A549 (cell line): ENCODE results near the gene REPS1. TPM values are rescaled to one million over a fixed set of nuclear protein-coding genes. Genes with fewer than 3 reads are reported as not detected.
A peak's percentile ranks its signal among the peaks of the same experiment; 100 is the strongest.

ENCODE experiments used
- ATAC-seq, 2 experiments: fragments of 200-7000 bp in 1 of 2; fragments of >200 bp in 1 of 2; cut with Nextera tagmentation in 1 of 2; cut with Tn5 transposase in 1 of 2; 3 replicates each; pipeline versions ENCODE4 v1.8.0 to v1.9.1; 2018 to 2020; ENCODE audit warnings: mild to moderate bottlenecking in 1 of 2, moderate library complexity in 1 of 2
- CTCF ChIA-PET: fragments of 300-600 bp; sonication (Branson Sonifier 250); formaldehyde crosslinking; extraction: SDS; loops from one replicate; lab custom pipeline; 2021; ENCODE audit warnings: antibody characterized with exemption, inconsistent platforms; lab: Yijun Ruan, JAX
- POLR2A ChIA-PET: fragments of 350-600 bp; formaldehyde crosslinking; extraction: SDS; loops from one replicate; lab custom pipeline; 2021; ENCODE audit warnings: antibody characterized with exemption, inconsistent platforms; lab: Yijun Ruan, JAX
- DNase-seq, 2 experiments: peaks; one replicate each; pipeline versions ENCODE4 v3.0.0 to v3.0.0-alpha.2; 2011 to 2016; ENCODE audit warnings: low read depth in 1 of 2, low spot score in 1 of 2
- FAIRE-seq: peaks from 2 replicates; lab custom pipeline; 2011; peaks lifted over from hg19 to GRCh38; lab: Jason Lieb, UNC
- H3K27ac ChIP-seq, 2 experiments: fragments of >200 bp; sonication (Bioruptor Twin); formaldehyde crosslinking; 3 replicates each; pipeline ENCODE4 v1.5.1; 2016 to 2017
- H3K4me1 ChIP-seq: fragments of >200 bp; sonication (Bioruptor Twin); formaldehyde crosslinking; 3 replicates; pipeline ENCODE4 v1.6.1; 2016
- H3K4me2 ChIP-seq: fragments of >200 bp; sonication (Bioruptor Twin); formaldehyde crosslinking; 3 replicates; pipeline ENCODE4 v1.6.1; 2016
- H3K4me3 ChIP-seq: fragments of >200 bp; sonication (Bioruptor Twin); formaldehyde crosslinking; 3 replicates; pipeline ENCODE4 v1.5.1; 2016
- H3K9me3 ChIP-seq: fragments of >200 bp; sonication (Bioruptor Twin); formaldehyde crosslinking; 3 replicates; pipeline ENCODE4 v1.6.1; 2016
- BHLHE40 ChIP-seq: IDR thresholded peaks from 2 replicates; pipeline ENCODE4 v1.6.1; 2012; ENCODE audit warnings: low read depth, low read length, inconsistent platforms
- CBX8 ChIP-seq: fragments of 200-600 bp; sonication (generic); IDR thresholded peaks from 2 replicates; pipeline ENCODE4 v1.6.1; 2016
- CTCF ChIP-seq: fragments of >200 bp; sonication (Bioruptor Twin); formaldehyde crosslinking; IDR thresholded peaks from 3 replicates; pipeline ENCODE4 v1.5.1; 2016
- E2F6 ChIP-seq: IDR thresholded peaks from 2 replicates; pipeline ENCODE4 v1.6.1; 2012; ENCODE audit warnings: low read depth, borderline replicate concordance
- ELK1 ChIP-seq: fragments of 150-350 bp; IDR thresholded peaks from 2 replicates; pipeline ENCODE4 v1.6.1; 2014; ENCODE audit warnings: low read depth, mild to moderate bottlenecking, low read length
- FOSL2 ChIP-seq, 2 experiments: fragments of 450-650 bp in 1 of 2; fragments of >200 bp in 1 of 2; sonication (Bioruptor Twin) in 1 of 2; formaldehyde crosslinking; IDR thresholded peaks; 2 replicates each; pipeline versions ENCODE4 v1.5.0 to v1.6.1; 2016 to 2020; ENCODE audit warnings: mild to moderate bottlenecking in 1 of 2, moderate library complexity in 1 of 2
- HEYL ChIP-seq: fragments of 250-450 bp; sonication (Bioruptor Pico); IDR thresholded peaks from 2 replicates; pipeline ENCODE4 v1.8.0; 2021; ENCODE audit warnings: mild to moderate bottlenecking, moderate library complexity
- HOXB5 ChIP-seq: fragments of 250-450 bp; sonication (Bioruptor Pico); IDR thresholded peaks from 2 replicates; pipeline ENCODE4 v1.5.0; 2020; ENCODE audit warnings: mild to moderate bottlenecking, moderate library complexity
- MAFK ChIP-seq: fragments of 450-650 bp; IDR thresholded peaks from 2 replicates; pipeline ENCODE4 v1.6.1; 2014; ENCODE audit not compliant: partially characterized antibody
- MYC ChIP-seq: IDR thresholded peaks from 2 replicates; pipeline ENCODE4 v1.6.1; 2012; ENCODE audit warnings: mild to moderate bottlenecking, inconsistent platforms, low read length, improper control_type of control experiment, borderline replicate concordance
- NFE2L2 ChIP-seq: fragments of 150-350 bp; conservative IDR thresholded peaks from 2 replicates; pipeline ENCODE4 v1.6.1; 2014; ENCODE audit warnings: low read length
- POLR2A ChIP-seq: IDR thresholded peaks from 2 replicates; pipeline ENCODE4 v1.6.1; 2012; ENCODE audit warnings: mild to moderate bottlenecking, low read length
- RAD21 ChIP-seq, 2 experiments: fragments of >200 bp in 1 of 2; sonication (Bioruptor Twin) in 1 of 2; formaldehyde crosslinking in 1 of 2; IDR thresholded peaks in 1 of 2; conservative IDR thresholded peaks in 1 of 2; 2 replicates in 1 of 2; 3 replicates in 1 of 2; pipeline ENCODE4 v1.6.1; 2012 to 2018; ENCODE audit warnings: inconsistent platforms in 1 of 2
- RARB ChIP-seq: fragments of 250-450 bp; sonication (Bioruptor Pico); IDR thresholded peaks from 2 replicates; pipeline ENCODE4 v1.8.0; 2021; ENCODE audit warnings: mild to moderate bottlenecking, moderate library complexity
- SMC3 ChIP-seq: fragments of >200 bp; sonication (Bioruptor Twin); formaldehyde crosslinking; IDR thresholded peaks from 3 replicates; pipeline ENCODE4 v1.6.1; 2018; ENCODE audit warnings: inconsistent platforms
- WGBS: methylation state at CpG from one replicate; pipeline ENCODE4 v1.1.6; 2017; ENCODE audit errors: missing lambda C conversion rate; 5-methylcytosine and 5-hydroxymethylcytosine counted together
- polyA plus RNA-seq, 4 experiments: library from polyadenylated mRNA; depleted of rRNA in 3 of 4; stranded (reverse); fragments of >200 nt; fragmentation: RNase III in 1 of 4; extraction: RNeasy Plus Mini Kit Qiagen cat#74134 plus additional on column Dnase treatment in 1 of 4; gene quantifications; 2 replicates in 3 of 4; 3 replicates in 1 of 4; pipeline ENCODE4 v1.2.3, GENCODE V29; 2011 to 2017
- TF ChIP-seq, protein P1 (sequence below): fragments of 250-450 bp; sonication (Bioruptor Pico); IDR thresholded peaks from 2 replicates; pipeline ENCODE4 v1.5.0; 2020; ENCODE audit warnings: low read depth, mild to moderate bottlenecking, moderate library complexity
- TF ChIP-seq, protein P2 (sequence below): fragments of >200 bp; sonication (Bioruptor Twin); formaldehyde crosslinking; IDR thresholded peaks from 2 replicates; pipeline ENCODE4 v1.6.1; 2016

Gene REPS1
- polyA plus RNA-seq, 2 of the 4 experiments (the other 2 are of a cell fraction), result 16.3 to 36.4 TPM

- ATAC-seq (peak in 1 of 2 experiments; percentile 44; a peak in 3 of 6 replicates), DNase-seq (no peak), FAIRE-seq (no peak)
- POLR2A ChIA-PET, result no interaction called here
- H3K4me3 ChIP-seq, result no peak overlapping the region
- H3K4me2 ChIP-seq, result peak overlapping the region; percentile 76
- peaks cover 49% of the 10 kb centered on the region for H3K4me1 ChIP-seq
- H3K9me3 ChIP-seq, result no peaks in the 10 kb centered on the region
- TF ChIP-seq MYC (no peak), E2F6 (no peak), MAFK (peak; percentile 24), SMC3 (no peak)
- CTCF ChIA-PET, result no interaction called here
- peak overlapping the region; percentile 72 to 77 for H3K27ac ChIP-seq
- WGBS, result 67% methylated on average over 3 of the region's 3 CpGs
These were observed 15.8 kb downstream of the REPS1 start for GRCh38 chr6:138972226-138972665.

GRCh38 chr6:138971601-138972000, 16.5 kb downstream of the REPS1 start:
- DNase-seq (no peak), ATAC-seq (peak in 1 of 2 experiments; percentile 50; a peak in 3 of 6 replicates), FAIRE-seq (no peak)
- H3K4me3 ChIP-seq, result no peak overlapping the region
- H3K27ac ChIP-seq, result peak overlapping the region; percentile 72 to 77
- ChIA-PET CTCF (interaction anchor here (0.8 kb wide), 1 partner anchor 146 kb away, joined by 3 read pairs; no protein-coding TSS in a partner anchor), POLR2A (no interaction called here)
- WGBS, result 72% methylated on average over 3 of the region's 3 CpGs
- peak overlapping the region; percentile 76 for H3K4me2 ChIP-seq
- no peaks in the 10 kb centered on the region for H3K9me3 ChIP-seq
- TF ChIP-seq NFE2L2 (no peak), MAFK (no peak), RARB (CRISPR knock-in tag) (no peak), HOXB5 (no peak), RAD21 (conservative IDR thresholded peaks at IDR 0.05 in 1 of 2, IDR thresholded peaks at IDR 0.05 in 1 of 2) (no peak), FOSL2 (IDR thresholded peaks at IDR 0.05) (no peak), FOSL2 (CRISPR knock-in tag; IDR thresholded peaks at IDR 0.05) (no peak), BHLHE40 (no peak)
- TF ChIP-seq, protein P1, sequence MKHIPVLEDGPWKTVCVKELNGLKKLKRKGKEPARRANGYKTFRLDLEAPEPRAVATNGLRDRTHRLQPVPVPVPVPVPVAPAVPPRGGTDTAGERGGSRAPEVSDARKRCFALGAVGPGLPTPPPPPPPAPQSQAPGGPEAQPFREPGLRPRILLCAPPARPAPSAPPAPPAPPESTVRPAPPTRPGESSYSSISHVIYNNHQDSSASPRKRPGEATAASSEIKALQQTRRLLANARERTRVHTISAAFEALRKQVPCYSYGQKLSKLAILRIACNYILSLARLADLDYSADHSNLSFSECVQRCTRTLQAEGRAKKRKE (CRISPR knock-in tag), result no peak
- H3K4me1 ChIP-seq, result peaks cover 49% of the 10 kb centered on the region

DNA sequence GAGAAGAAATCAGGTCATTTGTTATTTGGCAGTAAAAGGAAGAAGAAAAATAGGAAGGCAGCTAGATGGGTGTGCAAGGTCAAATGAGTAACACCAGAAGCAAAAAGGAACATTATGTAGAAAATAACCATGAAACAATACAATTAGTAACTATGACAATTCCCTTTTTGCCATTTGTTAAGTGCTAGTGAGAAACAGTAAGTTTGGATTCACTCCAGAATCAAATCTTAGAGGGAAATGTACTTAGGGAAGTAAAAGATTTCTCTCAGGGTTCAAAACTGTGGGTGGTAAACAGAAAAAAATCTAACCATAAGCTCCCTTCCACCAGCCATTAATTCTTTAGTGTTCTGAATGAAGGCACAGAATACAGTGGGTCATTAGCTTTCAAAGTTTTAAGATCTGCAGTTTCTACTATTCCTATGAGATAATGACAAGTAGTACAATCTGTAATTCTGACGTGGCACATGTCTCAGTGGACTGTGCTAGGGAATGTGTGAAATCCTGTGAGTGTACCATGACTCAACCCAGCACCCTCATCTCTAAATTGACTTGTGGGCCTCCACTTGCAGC, 17.1 kb downstream of the REPS1 start:
- H3K27ac ChIP-seq, result peak overlapping the region; percentile 72 to 77; a peak in 5 of 6 replicates
- peak overlapping the region; percentile 76 for H3K4me2 ChIP-seq
- WGBS, result 10% methylated on average over 1 of the region's 1 CpG
- peaks cover 49% of the 10 kb centered on the region for H3K4me1 ChIP-seq
- DNase-seq, result peak in 1 of 2 experiments; percentile 37
- ATAC-seq, result peak; percentile 78 to 81
- no peaks in the 10 kb centered on the region for H3K9me3 ChIP-seq
- ChIA-PET CTCF (interaction anchor here (1.2 kb wide), 1 partner anchor 11 kb away, joined by 3 read pairs; no protein-coding TSS in a partner anchor), POLR2A (no interaction called here)
- FAIRE-seq, result no peak
- TF ChIP-seq FOSL2 (IDR thresholded peaks at IDR 0.05) (0 out of 2 replicates have a peak, but pooled peaks have one; percentile 3), FOSL2 (CRISPR knock-in tag; IDR thresholded peaks at IDR 0.05) (peak; percentile 46), ELK1 (no peak)
- H3K4me3 ChIP-seq, result no peak overlapping the region

- POLR2A ChIA-PET, result no interaction called here
- H3K27ac ChIP-seq, result peak overlapping the region; percentile 3 to 38; a peak in 2 of 6 replicates
- peak overlapping the region; percentile 76; the same call in 2 of the 3 replicates for H3K4me2 ChIP-seq
- DNase-seq (no peak), FAIRE-seq (no peak)
- no peaks in the 10 kb centered on the region for H3K9me3 ChIP-seq
- H3K4me1 ChIP-seq, result peaks cover 49% of the 10 kb centered on the region
- TF ChIP-seq POLR2A (no peak), CTCF (no peak), HEYL (CRISPR knock-in tag) (no peak), HOXB5 (no peak), SMC3 (no peak), BHLHE40 (no peak), CBX8 (no peak), E2F6 (no peak)
- TF ChIP-seq, protein P1 (CRISPR knock-in tag), result no peak
- TF ChIP-seq, protein P2, sequence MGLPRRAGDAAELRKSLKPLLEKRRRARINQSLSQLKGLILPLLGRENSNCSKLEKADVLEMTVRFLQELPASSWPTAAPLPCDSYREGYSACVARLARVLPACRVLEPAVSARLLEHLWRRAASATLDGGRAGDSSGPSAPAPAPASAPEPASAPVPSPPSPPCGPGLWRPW, result no peak
- TF ChIP-seq, all 56 proteins: peak for 0
- ATAC-seq, result no peak
- WGBS, result 75% methylated on average over 3 of the region's 3 CpGs
- CTCF ChIA-PET, result interaction anchor here (1.2 kb wide), 1 partner anchor 12 kb away, joined by 3 read pairs; no protein-coding TSS in a partner anchor
- H3K4me3 ChIP-seq, result no peak overlapping the region
These were observed 17.9 kb downstream of the REPS1 start for GRCh38 chr6:138970159-138970558.
